ENCODE data around the gene TAS1R2.

TAS1R2 gene

DNA sequence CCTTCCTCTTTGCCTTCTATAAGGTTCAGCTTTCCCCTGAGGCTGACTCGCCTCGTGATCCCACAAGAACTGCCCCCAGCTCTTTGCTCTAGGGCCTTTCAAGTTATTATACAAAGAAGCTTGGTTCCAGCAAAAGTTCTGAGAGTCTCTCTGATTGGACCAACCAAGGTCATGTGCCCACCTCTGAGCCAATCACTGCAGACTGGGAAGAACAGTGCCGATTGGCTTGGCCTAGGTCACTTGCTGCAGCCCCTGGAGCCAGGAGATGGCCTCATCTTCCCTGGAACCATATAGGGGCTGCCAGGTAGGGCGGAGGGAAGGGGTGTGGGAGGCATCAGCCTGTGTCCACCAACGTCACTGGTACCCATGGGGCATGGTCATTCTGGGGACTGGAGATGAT lies 22.8 kb downstream of the TAS1R2 start:
- TF ChIP-seq, protein P1, sequence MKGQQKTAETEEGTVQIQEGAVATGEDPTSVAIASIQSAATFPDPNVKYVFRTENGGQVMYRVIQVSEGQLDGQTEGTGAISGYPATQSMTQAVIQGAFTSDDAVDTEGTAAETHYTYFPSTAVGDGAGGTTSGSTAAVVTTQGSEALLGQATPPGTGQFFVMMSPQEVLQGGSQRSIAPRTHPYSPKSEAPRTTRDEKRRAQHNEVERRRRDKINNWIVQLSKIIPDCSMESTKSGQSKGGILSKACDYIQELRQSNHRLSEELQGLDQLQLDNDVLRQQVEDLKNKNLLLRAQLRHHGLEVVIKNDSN (IDR thresholded peaks at IDR 0.05), result peak; percentile 87
- TF ChIP-seq TAF1 (IDR thresholded peaks at IDR 0.05; ENCODE audit: low read depth), result no peak

DNA sequence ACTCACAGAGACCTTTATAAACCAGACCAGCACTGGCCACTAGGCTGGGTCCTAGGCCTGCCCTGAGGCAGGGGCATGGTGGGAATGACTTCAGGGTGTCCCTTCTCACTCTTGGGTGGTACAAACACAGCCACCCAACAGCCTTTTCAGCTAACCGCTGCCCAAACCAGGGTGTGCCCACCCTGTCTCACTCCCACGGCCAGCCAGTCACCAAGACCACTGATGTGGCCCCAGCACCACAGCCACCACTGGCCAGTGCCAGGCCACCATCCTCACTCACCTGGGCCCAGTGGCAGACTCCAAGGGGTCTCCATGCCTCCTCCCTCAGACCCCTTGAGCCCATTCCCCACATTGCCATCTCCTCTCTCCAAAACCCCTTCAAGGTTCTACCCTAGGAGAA lies 27.8 kb downstream of the TAS1R2 start:
- TF ChIP-seq TCF12 (IDR thresholded peaks at IDR 0.05; ENCODE audit: low read depth), result no peak
- TF ChIP-seq, protein P2, sequence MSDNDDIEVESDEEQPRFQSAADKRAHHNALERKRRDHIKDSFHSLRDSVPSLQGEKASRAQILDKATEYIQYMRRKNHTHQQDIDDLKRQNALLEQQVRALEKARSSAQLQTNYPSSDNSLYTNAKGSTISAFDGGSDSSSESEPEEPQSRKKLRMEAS (IDR thresholded peaks at IDR 0.05), result no peak
- TF ChIP-seq, protein P1 (IDR thresholded peaks at IDR 0.05), result no peak
- TF ChIP-seq NFIC (IDR thresholded peaks at IDR 0.05), result no peak
- no peak for TF ChIP-seq ZBTB7A (IDR thresholded peaks at IDR 0.05; ENCODE audit: low read depth)

DNA sequence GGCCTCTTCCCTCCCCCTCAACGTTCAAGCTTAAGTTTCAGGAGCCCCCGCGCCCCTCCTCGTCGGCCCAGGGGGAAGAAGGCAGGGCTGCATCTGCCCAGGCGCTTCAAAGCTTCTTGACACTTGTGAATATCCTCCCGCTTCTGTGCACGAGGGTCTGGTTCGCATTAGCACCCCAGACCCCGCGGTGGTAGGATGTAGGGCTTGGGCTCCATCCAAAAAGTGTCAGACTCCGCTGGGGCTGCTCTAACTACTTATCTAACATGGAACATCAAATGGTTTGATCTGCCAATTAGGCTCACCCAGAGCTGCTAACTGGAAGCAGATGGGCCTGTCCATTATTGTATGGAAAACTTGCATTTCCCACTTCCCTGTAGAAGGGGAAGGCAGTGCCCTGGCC lies 28.9 kb downstream of the TAS1R2 start:
- TF ChIP-seq, protein P1 (IDR thresholded peaks at IDR 0.05), result no peak
- TF ChIP-seq YY1 (IDR thresholded peaks at IDR 0.05; ENCODE audit: low read depth) (no peak), TAF1 (IDR thresholded peaks at IDR 0.05; ENCODE audit: low read depth) (no peak)

DNA sequence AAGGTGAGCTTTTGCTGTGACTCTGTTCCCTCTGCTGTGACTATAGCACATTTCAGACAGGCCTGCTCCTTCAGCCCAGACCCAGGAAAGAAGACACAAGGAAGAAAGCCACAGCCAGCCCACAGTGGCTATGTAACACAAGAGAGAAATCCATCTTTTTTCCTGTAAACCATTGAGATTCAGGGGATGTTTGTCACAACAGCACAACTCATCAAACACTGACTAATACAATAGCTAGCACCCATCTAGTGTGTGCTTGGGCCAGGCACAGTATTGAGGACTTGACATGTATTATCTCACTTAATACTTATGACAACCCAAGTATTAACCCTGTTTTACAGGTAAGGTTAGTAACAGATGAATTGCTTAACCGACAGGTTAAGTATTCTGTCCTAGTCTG lies 29.8 kb downstream of the TAS1R2 start:
- no peak for TF ChIP-seq RAD21 (IDR thresholded peaks at IDR 0.05; ENCODE audit: low read depth)
- no peak for TF ChIP-seq CREB1 (IDR thresholded peaks at IDR 0.05; ENCODE audit: low read depth)
- TF ChIP-seq NFIC (IDR thresholded peaks at IDR 0.05), result no peak
- TF ChIP-seq ZBTB7A (IDR thresholded peaks at IDR 0.05; ENCODE audit: low read depth), result no peak
- TF ChIP-seq FOXM1 (IDR thresholded peaks at IDR 0.05; ENCODE audit: borderline replicate concordance, low read depth), result no peak
- TF ChIP-seq EGR1 (IDR thresholded peaks at IDR 0.05), result no peak
- TF ChIP-seq, protein P2 (IDR thresholded peaks at IDR 0.05), result no peak
- no peak for TF ChIP-seq CEBPB (IDR thresholded peaks at IDR 0.05)
- TF ChIP-seq, protein P3, sequence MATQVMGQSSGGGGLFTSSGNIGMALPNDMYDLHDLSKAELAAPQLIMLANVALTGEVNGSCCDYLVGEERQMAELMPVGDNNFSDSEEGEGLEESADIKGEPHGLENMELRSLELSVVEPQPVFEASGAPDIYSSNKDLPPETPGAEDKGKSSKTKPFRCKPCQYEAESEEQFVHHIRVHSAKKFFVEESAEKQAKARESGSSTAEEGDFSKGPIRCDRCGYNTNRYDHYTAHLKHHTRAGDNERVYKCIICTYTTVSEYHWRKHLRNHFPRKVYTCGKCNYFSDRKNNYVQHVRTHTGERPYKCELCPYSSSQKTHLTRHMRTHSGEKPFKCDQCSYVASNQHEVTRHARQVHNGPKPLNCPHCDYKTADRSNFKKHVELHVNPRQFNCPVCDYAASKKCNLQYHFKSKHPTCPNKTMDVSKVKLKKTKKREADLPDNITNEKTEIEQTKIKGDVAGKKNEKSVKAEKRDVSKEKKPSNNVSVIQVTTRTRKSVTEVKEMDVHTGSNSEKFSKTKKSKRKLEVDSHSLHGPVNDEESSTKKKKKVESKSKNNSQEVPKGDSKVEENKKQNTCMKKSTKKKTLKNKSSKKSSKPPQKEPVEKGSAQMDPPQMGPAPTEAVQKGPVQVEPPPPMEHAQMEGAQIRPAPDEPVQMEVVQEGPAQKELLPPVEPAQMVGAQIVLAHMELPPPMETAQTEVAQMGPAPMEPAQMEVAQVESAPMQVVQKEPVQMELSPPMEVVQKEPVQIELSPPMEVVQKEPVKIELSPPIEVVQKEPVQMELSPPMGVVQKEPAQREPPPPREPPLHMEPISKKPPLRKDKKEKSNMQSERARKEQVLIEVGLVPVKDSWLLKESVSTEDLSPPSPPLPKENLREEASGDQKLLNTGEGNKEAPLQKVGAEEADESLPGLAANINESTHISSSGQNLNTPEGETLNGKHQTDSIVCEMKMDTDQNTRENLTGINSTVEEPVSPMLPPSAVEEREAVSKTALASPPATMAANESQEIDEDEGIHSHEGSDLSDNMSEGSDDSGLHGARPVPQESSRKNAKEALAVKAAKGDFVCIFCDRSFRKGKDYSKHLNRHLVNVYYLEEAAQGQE (IDR thresholded peaks at IDR 0.05; ENCODE audit: low read depth), result no peak
- TF ChIP-seq YY1 (IDR thresholded peaks at IDR 0.05; ENCODE audit: low read depth), result no peak
- TF ChIP-seq EP300 (IDR thresholded peaks at IDR 0.05; ENCODE audit: borderline replicate concordance), result no peak
- no peak for TF ChIP-seq TEAD4 (IDR thresholded peaks at IDR 0.05)
- no peak for TF ChIP-seq TCF12 (IDR thresholded peaks at IDR 0.05; ENCODE audit: low read depth)
- TF ChIP-seq, protein P1 (IDR thresholded peaks at IDR 0.05), result no peak
- no peak for TF ChIP-seq TAF1 (IDR thresholded peaks at IDR 0.05; ENCODE audit: low read depth)

DNA sequence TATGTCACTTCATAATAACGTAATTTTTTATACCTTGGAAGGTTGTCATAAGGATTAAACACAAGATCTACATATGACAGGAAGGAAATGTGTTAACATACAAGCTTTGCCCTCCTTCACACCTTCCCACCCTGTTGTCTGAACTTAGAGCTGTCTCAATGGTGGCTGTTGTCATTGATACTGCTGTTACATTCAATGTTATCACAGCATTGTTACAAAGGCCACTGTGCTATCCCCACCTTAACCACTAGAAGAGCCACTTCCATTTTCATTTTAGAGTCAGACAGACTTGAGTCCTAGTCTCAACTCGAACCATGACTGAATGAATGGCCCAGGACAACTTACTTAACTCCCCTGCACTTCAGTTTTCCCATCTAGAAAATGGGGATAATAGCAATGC lies 31.2 kb downstream of the TAS1R2 start:
- TF ChIP-seq CEBPB (IDR thresholded peaks at IDR 0.05) (no peak), NFIC (IDR thresholded peaks at IDR 0.05) (no peak), YY1 (IDR thresholded peaks at IDR 0.05; ENCODE audit: low read depth) (no peak), CREB1 (IDR thresholded peaks at IDR 0.05; ENCODE audit: low read depth) (no peak), FOXM1 (IDR thresholded peaks at IDR 0.05; ENCODE audit: borderline replicate concordance, low read depth) (no peak), TAF1 (IDR thresholded peaks at IDR 0.05; ENCODE audit: low read depth) (no peak), ZBTB7A (IDR thresholded peaks at IDR 0.05; ENCODE audit: low read depth) (no peak), RAD21 (IDR thresholded peaks at IDR 0.05; ENCODE audit: low read depth) (no peak), TCF12 (IDR thresholded peaks at IDR 0.05; ENCODE audit: low read depth) (no peak), EGR1 (IDR thresholded peaks at IDR 0.05) (no peak)
- TF ChIP-seq, protein P3 (IDR thresholded peaks at IDR 0.05; ENCODE audit: low read depth), result no peak
- TF ChIP-seq, protein P1 (IDR thresholded peaks at IDR 0.05), result no peak

DNA sequence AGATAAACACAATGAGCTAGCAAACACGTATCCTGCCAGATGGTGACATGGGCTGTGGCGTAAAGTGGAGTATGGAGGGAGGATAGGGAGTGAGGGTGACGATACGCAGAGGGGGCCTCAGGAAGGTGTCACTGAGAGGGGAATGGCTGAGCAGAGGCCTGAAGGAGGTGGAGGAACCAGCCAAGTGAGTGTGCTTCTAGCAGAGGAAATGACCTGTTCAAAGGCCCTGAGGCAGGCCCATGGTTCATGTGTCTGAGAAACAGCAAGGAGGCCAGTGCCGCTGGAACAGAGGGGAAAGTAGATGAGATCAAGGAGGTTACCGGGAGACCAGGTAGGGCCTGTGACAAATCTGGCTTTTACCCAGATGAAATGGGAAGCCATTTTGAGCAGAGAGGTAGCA lies 36.0 kb downstream of the TAS1R2 start:
- no peak for TF ChIP-seq TEAD4 (IDR thresholded peaks at IDR 0.05)
- TF ChIP-seq FOXM1 (IDR thresholded peaks at IDR 0.05; ENCODE audit: borderline replicate concordance, low read depth), result no peak
